GM10266 (cell line): ENCODE measurements around the gene ITPKA.

ENCODE experiments used
- DNase-seq: peaks from one replicate; pipeline ENCODE4 v3.0.0; 2012; ENCODE audit errors: extremely low spot score
- TF ChIP-seq, protein P1 (sequence below): IDR thresholded peaks from 2 replicates; pipeline ENCODE4 v1.5.1; 2012; ENCODE audit warnings: mild to moderate bottlenecking, low read depth; ENCODE audit not compliant: control insufficient read depth, insufficient read depth; ENCODE audit errors: missing control alignments

Gene ITPKA

DNA sequence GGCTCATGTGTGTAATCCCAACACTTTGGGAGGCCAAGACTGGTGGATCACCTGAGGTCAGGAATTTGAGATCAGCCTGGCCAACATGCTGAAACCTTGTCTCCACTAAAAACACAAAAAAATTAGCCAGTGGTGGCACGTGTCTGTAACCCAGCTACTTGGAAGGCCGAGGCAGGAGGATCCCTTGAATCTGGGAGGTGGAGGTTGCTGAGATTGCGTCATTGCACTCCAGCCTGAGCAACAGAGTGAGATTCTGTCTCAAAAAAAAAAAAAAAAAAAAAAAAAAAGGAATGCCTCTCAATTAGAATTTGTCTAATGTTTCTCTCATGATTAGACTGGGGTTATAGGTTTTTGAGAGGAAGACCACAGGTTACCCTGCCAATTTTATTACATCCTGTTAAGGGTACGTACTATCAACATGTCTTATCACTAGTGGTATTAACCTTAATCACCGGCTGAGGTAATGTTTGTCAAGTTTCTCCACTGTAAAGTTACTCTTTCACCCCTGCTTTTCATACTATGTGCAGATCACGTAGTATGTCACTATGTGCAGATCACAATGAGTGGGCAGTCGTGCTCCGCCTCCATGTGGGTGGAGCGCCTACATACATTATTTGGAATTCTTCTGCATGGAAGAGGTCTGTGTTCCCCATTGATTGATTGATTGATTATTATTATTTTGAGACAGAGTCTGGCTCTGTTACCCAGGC lies 56.5 kb downstream of the ITPKA start:
- TF ChIP-seq, protein P1, sequence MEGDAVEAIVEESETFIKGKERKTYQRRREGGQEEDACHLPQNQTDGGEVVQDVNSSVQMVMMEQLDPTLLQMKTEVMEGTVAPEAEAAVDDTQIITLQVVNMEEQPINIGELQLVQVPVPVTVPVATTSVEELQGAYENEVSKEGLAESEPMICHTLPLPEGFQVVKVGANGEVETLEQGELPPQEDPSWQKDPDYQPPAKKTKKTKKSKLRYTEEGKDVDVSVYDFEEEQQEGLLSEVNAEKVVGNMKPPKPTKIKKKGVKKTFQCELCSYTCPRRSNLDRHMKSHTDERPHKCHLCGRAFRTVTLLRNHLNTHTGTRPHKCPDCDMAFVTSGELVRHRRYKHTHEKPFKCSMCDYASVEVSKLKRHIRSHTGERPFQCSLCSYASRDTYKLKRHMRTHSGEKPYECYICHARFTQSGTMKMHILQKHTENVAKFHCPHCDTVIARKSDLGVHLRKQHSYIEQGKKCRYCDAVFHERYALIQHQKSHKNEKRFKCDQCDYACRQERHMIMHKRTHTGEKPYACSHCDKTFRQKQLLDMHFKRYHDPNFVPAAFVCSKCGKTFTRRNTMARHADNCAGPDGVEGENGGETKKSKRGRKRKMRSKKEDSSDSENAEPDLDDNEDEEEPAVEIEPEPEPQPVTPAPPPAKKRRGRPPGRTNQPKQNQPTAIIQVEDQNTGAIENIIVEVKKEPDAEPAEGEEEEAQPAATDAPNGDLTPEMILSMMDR, result no peak
- DNase-seq, result no peak
